GM18861 (cell line): Measurements from ENCODE around the gene RFX1.

Source experiments
- ATAC-seq: cut with Tn5 transposase; IDR thresholded peaks from one replicate; pipeline ENCODE4 v1.9.1; 2021; ENCODE audit not compliant: unreplicated experiment

RFX1 gene

GRCh38 chr19:13996928-13997630, 9.0 kb downstream of the RFX1 start:
- no peak for ATAC-seq

GRCh38 chr19:13995878-13996765, 10.0 kb downstream of the RFX1 start:
- ATAC-seq = no peak

GRCh38 chr19:13995017-13995728, 10.9 kb downstream of the RFX1 start:
- no peak for ATAC-seq

GRCh38 chr19:13993590-13994300, 12.4 kb downstream of the RFX1 start:
- no peak for ATAC-seq

GRCh38 chr19:13992025-13992424, 14.1 kb downstream of the RFX1 start:
- no peak for ATAC-seq

- ATAC-seq = no peak
Observed at GRCh38 chr19:13990085-13990484, 16.0 kb downstream of the RFX1 start.

- ATAC-seq = no peak
Observed at GRCh38 chr19:13989487-13989886, 16.6 kb downstream of the RFX1 start.

- ATAC-seq = no peak
Observed at GRCh38 chr19:13987101-13987890, 18.8 kb downstream of the RFX1 start.

GRCh38 chr19:13986348-13986904, 19.7 kb downstream of the RFX1 start:
- peak; percentile 71 for ATAC-seq

- peak; percentile 10 for ATAC-seq
Observed at GRCh38 chr19:13985771-13986347, 20.3 kb downstream of the RFX1 start.

GRCh38 chr19:13984875-13985741, 21.0 kb downstream of the RFX1 start:
- ATAC-seq = no peak

GRCh38 chr19:13984186-13984585, 21.9 kb downstream of the RFX1 start:
- no peak for ATAC-seq

GRCh38 chr19:13983213-13983889, 22.8 kb downstream of the RFX1 start:
- no peak for ATAC-seq

GRCh38 chr19:13982773-13983172, 23.3 kb downstream of the RFX1 start:
- ATAC-seq = no peak

GRCh38 chr19:13981988-13982501, 24.1 kb downstream of the RFX1 start:
- ATAC-seq = no peak

GRCh38 chr19:13981467-13981866, 24.7 kb downstream of the RFX1 start:
- ATAC-seq = no peak

- no peak for ATAC-seq
Observed at GRCh38 chr19:13981021-13981420, 25.1 kb downstream of the RFX1 start.

- ATAC-seq = no peak
Observed at GRCh38 chr19:13980340-13980739, 25.8 kb downstream of the RFX1 start.
